HEK293T (cell line): Measurements from ENCODE around the gene TINAGL1.

Experiments
- CTBP1 ChIP-seq: fragments of 450-650 bp; IDR thresholded peaks from 2 replicates; pipeline ENCODE4 v1.6.1; 2016; ENCODE audit warnings: borderline replicate concordance
- FOXA1 ChIP-seq: fragments of 450-650 bp; IDR thresholded peaks from 2 replicates; pipeline ENCODE4 v1.6.1; 2016; ENCODE audit warnings: mild to moderate bottlenecking
- SP1 ChIP-seq: fragments of 450-650 bp; IDR thresholded peaks from 2 replicates; pipeline ENCODE4 v1.6.1; 2017
- TF ChIP-seq, protein P1 (sequence below): fragments of 450-650 bp; IDR thresholded peaks from 2 replicates; pipeline ENCODE4 v1.6.1; 2016

DNA sequence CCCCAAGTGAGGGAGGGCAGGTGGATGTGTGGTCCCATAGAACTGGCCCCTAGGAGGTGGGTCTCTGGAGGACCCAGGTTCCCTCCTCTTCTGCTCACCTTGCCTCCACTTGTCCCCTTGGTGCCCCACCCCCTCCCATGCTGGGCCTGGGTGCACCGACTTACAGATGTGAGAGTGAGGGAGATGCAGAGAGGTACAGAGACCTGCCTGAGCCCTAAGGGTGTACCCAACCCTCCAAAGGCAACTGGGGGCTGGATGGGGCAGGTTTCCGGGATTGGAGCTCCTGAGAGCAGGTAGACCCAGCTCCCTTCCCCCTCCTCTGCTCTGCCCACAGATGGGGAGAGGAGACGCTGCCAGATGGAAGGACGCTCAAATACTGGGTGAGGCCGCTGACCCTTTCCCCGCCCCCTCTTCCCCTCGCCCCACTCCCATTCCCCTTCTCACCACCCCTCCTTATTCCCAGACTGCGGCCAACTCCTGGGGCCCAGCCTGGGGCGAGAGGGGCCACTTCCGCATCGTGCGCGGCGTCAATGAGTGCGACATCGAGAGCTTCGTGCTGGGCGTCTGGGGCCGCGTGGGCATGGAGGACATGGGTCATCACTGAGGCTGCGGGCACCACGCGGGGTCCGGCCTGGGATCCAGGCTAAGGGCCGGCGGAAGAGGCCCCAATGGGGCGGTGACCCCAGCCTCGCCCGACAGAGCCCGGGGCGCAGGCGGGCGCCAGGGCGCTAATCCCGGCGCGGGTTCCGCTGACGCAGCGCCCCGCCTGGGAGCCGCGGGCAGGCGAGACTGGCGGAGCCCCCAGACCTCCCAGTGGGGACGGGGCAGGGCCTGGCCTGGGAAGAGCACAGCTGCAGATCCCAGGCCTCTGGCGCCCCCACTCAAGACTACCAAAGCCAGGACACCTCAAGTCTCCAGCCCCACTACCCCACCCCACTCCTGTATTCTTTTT, 10.3 kb downstream of the TINAGL1 start:
- TF ChIP-seq SP1, result no peak
- no peak for TF ChIP-seq FOXA1
- TF ChIP-seq, protein P1, sequence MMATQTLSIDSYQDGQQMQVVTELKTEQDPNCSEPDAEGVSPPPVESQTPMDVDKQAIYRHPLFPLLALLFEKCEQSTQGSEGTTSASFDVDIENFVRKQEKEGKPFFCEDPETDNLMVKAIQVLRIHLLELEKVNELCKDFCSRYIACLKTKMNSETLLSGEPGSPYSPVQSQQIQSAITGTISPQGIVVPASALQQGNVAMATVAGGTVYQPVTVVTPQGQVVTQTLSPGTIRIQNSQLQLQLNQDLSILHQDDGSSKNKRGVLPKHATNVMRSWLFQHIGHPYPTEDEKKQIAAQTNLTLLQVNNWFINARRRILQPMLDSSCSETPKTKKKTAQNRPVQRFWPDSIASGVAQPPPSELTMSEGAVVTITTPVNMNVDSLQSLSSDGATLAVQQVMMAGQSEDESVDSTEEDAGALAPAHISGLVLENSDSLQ, result no peak
- no peak for TF ChIP-seq CTBP1
